Liver (tissue), 9 donors: ENCODE measurements around the gene FAM181A. TPM values are rescaled to one million over a fixed set of nuclear protein-coding genes. Genes with fewer than 3 reads are reported as not detected.

Source experiments
- DNase-seq: peaks from one replicate; pipeline ENCODE4 v3.0.0-alpha.2; 2017; ENCODE audit warnings: low spot score
- H3K27ac ChIP-seq, 2 donors: one replicate each; pipeline ENCODE4 v1.7.0; 2013; ENCODE audit warnings: inconsistent platforms in 2 of 2, low read length in 2 of 2, control low read depth in 1 of 2, low read depth in 1 of 2, mild to moderate bottlenecking in 1 of 2
- H3K27me3 ChIP-seq, 4 donors: one replicate each; pipeline versions ENCODE4 v1.6.1 to v1.7.0; 2013; ENCODE audit warnings: low read length in 3 of 4, inconsistent platforms in 1 of 4, mild to moderate bottlenecking in 1 of 4, moderate library complexity in 1 of 4; ENCODE audit not compliant: control insufficient read depth in 4 of 4, insufficient read depth in 4 of 4
- H3K36me3 ChIP-seq, 4 donors: one replicate each; pipeline versions ENCODE4 v1.6.1 to v1.7.0; 2013; ENCODE audit warnings: low read length in 3 of 4, mild to moderate bottlenecking in 3 of 4, low read depth in 1 of 4, moderate library complexity in 1 of 4; ENCODE audit not compliant: control insufficient read depth in 4 of 4, insufficient read depth in 3 of 4
- H3K4me1 ChIP-seq, 4 donors: one replicate each; pipeline versions ENCODE4 v1.6.1 to v1.7.0; 2013; ENCODE audit warnings: low read length in 3 of 4, mild to moderate bottlenecking in 3 of 4, moderate library complexity in 1 of 4; ENCODE audit not compliant: control insufficient read depth in 4 of 4, insufficient read depth in 4 of 4
- H3K4me3 ChIP-seq, 3 donors: one replicate each; pipeline versions ENCODE4 v1.6.1 to v1.7.0; 2013; ENCODE audit warnings: low read length in 3 of 3, control low read depth in 1 of 3, low read depth in 1 of 3, mild to moderate bottlenecking in 1 of 3
- H3K9ac ChIP-seq, 2 donors: one replicate each; pipeline ENCODE4 v1.7.0; 2013; ENCODE audit warnings: low read length in 2 of 2, mild to moderate bottlenecking in 2 of 2, moderate library complexity in 2 of 2, control low read depth in 1 of 2, low read depth in 1 of 2
- H3K9me3 ChIP-seq, 4 donors: one replicate each; pipeline versions ENCODE4 v1.6.1 to v1.7.0; 2013; ENCODE audit warnings: low read length in 3 of 4; ENCODE audit not compliant: control insufficient read depth in 4 of 4
- ATF3 ChIP-seq: IDR thresholded peaks from 2 replicates; pipeline ENCODE4 v1.6.1; 2016; ENCODE audit warnings: antibody characterized with exemption
- CTCF ChIP-seq: fragments of 150-350 bp; IDR thresholded peaks from 2 replicates; pipeline ENCODE4 v1.5.1; 2017; ENCODE audit warnings: improper control_type of control experiment, low read depth, low read length; ENCODE audit not compliant: missing input control
- EGR1 ChIP-seq, 2 donors: IDR thresholded peaks; 2 replicates each; pipeline ENCODE4 v1.6.1; 2016 to 2018; ENCODE audit warnings: antibody characterized with exemption in 2 of 2, low read depth in 2 of 2
- FOXA1 ChIP-seq: IDR thresholded peaks from 2 replicates; pipeline ENCODE4 v1.6.1; 2016; ENCODE audit warnings: antibody characterized with exemption
- FOXA2 ChIP-seq: IDR thresholded peaks from 2 replicates; pipeline ENCODE4 v1.6.1; 2016; ENCODE audit warnings: antibody characterized with exemption
- GABPA ChIP-seq, 2 donors: IDR thresholded peaks in 1 of 2; conservative IDR thresholded peaks in 1 of 2; 2 replicates each; pipeline ENCODE4 v1.6.1; 2016; ENCODE audit warnings: antibody characterized with exemption in 2 of 2, mild to moderate bottlenecking in 1 of 2, moderate library complexity in 1 of 2
- HNF4A ChIP-seq, 2 donors: conservative IDR thresholded peaks; 2 replicates each; pipeline ENCODE4 v1.6.1; 2016; ENCODE audit warnings: antibody characterized with exemption in 2 of 2, mild to moderate bottlenecking in 2 of 2
- HNF4G ChIP-seq: IDR thresholded peaks from 2 replicates; pipeline ENCODE4 v1.6.1; 2016; ENCODE audit warnings: antibody characterized with exemption
- JUND ChIP-seq, 2 donors: IDR thresholded peaks; 2 replicates each; pipeline ENCODE4 v1.6.1; 2016; ENCODE audit warnings: antibody characterized with exemption in 2 of 2
- MAX ChIP-seq: IDR thresholded peaks from 2 replicates; pipeline ENCODE4 v1.6.1; 2016; ENCODE audit warnings: antibody characterized with exemption
- NR2F2 ChIP-seq: IDR thresholded peaks from 2 replicates; pipeline ENCODE4 v1.6.1; 2016; ENCODE audit warnings: antibody characterized with exemption
- RAD21 ChIP-seq, 2 donors: IDR thresholded peaks; 2 replicates each; pipeline ENCODE4 v1.6.1; 2016; ENCODE audit warnings: antibody characterized with exemption in 2 of 2, mild to moderate bottlenecking in 2 of 2
- REST ChIP-seq: IDR thresholded peaks from 2 replicates; pipeline ENCODE4 v1.6.1; 2016; ENCODE audit warnings: antibody characterized with exemption, mild to moderate bottlenecking
- RXRA ChIP-seq, 2 donors: IDR thresholded peaks; 2 replicates each; pipeline ENCODE4 v1.6.1; 2017 to 2018; ENCODE audit warnings: antibody characterized with exemption in 2 of 2, mild to moderate bottlenecking in 1 of 2
- SP1 ChIP-seq: IDR thresholded peaks from 2 replicates; pipeline ENCODE4 v1.6.1; 2018; ENCODE audit warnings: antibody characterized with exemption, mild to moderate bottlenecking
- TAF1 ChIP-seq: conservative IDR thresholded peaks from 2 replicates; pipeline ENCODE4 v1.6.1; 2016; ENCODE audit warnings: antibody characterized with exemption, mild to moderate bottlenecking
- YY1 ChIP-seq: IDR thresholded peaks from 2 replicates; pipeline ENCODE4 v1.6.1; 2016; ENCODE audit warnings: antibody characterized with exemption, mild to moderate bottlenecking
- ZBTB33 ChIP-seq: IDR thresholded peaks from 2 replicates; pipeline ENCODE4 v1.6.1; 2016; ENCODE audit warnings: antibody characterized with exemption
- WGBS: extraction: QIAGEN DNeasy Blood & Tissue Kit; methylation state at CpG from one replicate; pipeline ENCODE4 v1.1.7; 2013; 5-methylcytosine and 5-hydroxymethylcytosine counted together
- polyA plus RNA-seq, 2 donors: library from polyadenylated mRNA; stranded (reverse) in 1 of 2; unstranded in 1 of 2; fragments of 200-250 nt in 1 of 2; fragments of >200 nt in 1 of 2; fragmentation: Nextera tagmentation in 1 of 2; extraction: Ambion mirVana in 1 of 2; gene quantifications; one replicate each; pipeline versions ENCODE4 v1.2.1 to v1.2.3, GENCODE V29; 2013 to 2015
- total RNA-seq, 2 donors: library from RNA; depleted of rRNA; stranded (reverse); fragments of >200 nt; gene quantifications; one replicate each; pipeline ENCODE4 v1.2.3, GENCODE V29; 2014
- donor health status: healthy.
- donor health status: healthy.
- donor health status: healthy.
- donor health status: healthy.
- donor health status: healthy.

Gene FAM181A
- total and polyA plus RNA-seq, 4 donors = not detected

- no peak overlapping the region for H3K27ac ChIP-seq
- WGBS = 42% methylated on average over 9 of the region's 9 CpGs
Observed at GRCh38 chr14:93970585-93970964, 43.4 kb downstream of the FAM181A start.

GRCh38 chr14:93970965-93971634 lies 44.0 kb downstream of the FAM181A start:
- DNase-seq = no peak
- Histone ChIP-seq H3K36me3 (no peaks in the 10 kb centered on the region), H3K4me1 (peaks cover 0 to 8% (median 2%) of the 10 kb centered on the region in 4 donors), H3K27ac (no peak overlapping the region), H3K9me3 (no peaks in the 10 kb centered on the region), H3K4me3 (peak overlapping the region; percentile 2 to 47 (median 2)), H3K27me3 (no peaks in the 10 kb centered on the region), H3K9ac (no peak overlapping the region)
- WGBS = 43% methylated on average over 15 of the region's 15 CpGs
- TF ChIP-seq CTCF = no peak
- no peak for TF ChIP-seq HNF4G
- TF ChIP-seq FOXA2 = no peak
- no peak for TF ChIP-seq ATF3
- TF ChIP-seq EGR1 (IDR thresholded peaks at IDR 0.05; ENCODE audit: low read depth in 2 of 2) = no peak
- no peak for TF ChIP-seq GABPA (IDR thresholded peaks at IDR 0.05 in 1 of 2, conservative IDR thresholded peaks at IDR 0.05 in 1 of 2)
- no peak for TF ChIP-seq ZBTB33
- no peak for TF ChIP-seq SP1
- TF ChIP-seq MAX = no peak
- TF ChIP-seq HNF4A (conservative IDR thresholded peaks at IDR 0.05) = no peak
- no peak for TF ChIP-seq RXRA (IDR thresholded peaks at IDR 0.05)
- TF ChIP-seq REST = no peak
- no peak for TF ChIP-seq JUND (IDR thresholded peaks at IDR 0.05)
- no peak for TF ChIP-seq YY1
- TF ChIP-seq TAF1 = no peak
- no peak for TF ChIP-seq FOXA1
- TF ChIP-seq RAD21 (IDR thresholded peaks at IDR 0.05) = no peak
- no peak for TF ChIP-seq NR2F2

More at GRCh38 chr14:93970585-93970964, 43.4 kb downstream of the FAM181A start:
- Histone ChIP-seq H3K9me3 (no peaks in the 10 kb centered on the region), H3K4me1 (peaks cover 0 to 8% (median 2%) of the 10 kb centered on the region in 4 donors), H3K9ac (no peak overlapping the region), H3K27me3 (no peaks in the 10 kb centered on the region), H3K36me3 (no peaks in the 10 kb centered on the region), H3K4me3 (peak overlapping the region in 2 of 3 donors; percentile 2 to 47)
- no peak for TF ChIP-seq TAF1
- TF ChIP-seq RAD21 (IDR thresholded peaks at IDR 0.05) = peak; percentile 39 to 58
- no peak for TF ChIP-seq ATF3
- no peak for TF ChIP-seq GABPA (IDR thresholded peaks at IDR 0.05 in 1 of 2, conservative IDR thresholded peaks at IDR 0.05 in 1 of 2)
- no peak for TF ChIP-seq ZBTB33
- no peak for TF ChIP-seq JUND (IDR thresholded peaks at IDR 0.05)
- no peak for DNase-seq
